Endothelial cell of umbilical vein (primary cell): ENCODE results near the gene KLF3. TPM values are rescaled to one million over a fixed set of nuclear protein-coding genes. Genes with fewer than 3 reads are reported as not detected.

Experiments used
- BruUV-seq: library from RNA; stranded (reverse); fragments of 400-500 nt; replicated peaks from 2 replicates; lab custom pipeline; 2021; lab: Mats Ljungman, UMichigan
- CTCF ChIA-PET: fragments of 300-600, 350-600 bp; sonication (Branson Sonifier 250); formaldehyde crosslinking; loops from one replicate; lab custom pipeline; 2021; ENCODE audit warnings: antibody characterized with exemption, inconsistent platforms; lab: Charles Lee
- POLR2A ChIA-PET: fragments of 300-600, 350-600 bp; sonication (Branson Sonifier 250); formaldehyde crosslinking; loops from one replicate; lab custom pipeline; 2021; ENCODE audit warnings: antibody characterized with exemption, inconsistent platforms; lab: Charles Lee
- DNase-seq: peaks from one replicate; pipeline ENCODE4 v3.0.0-alpha.2; 2011; ENCODE audit warnings: low read depth, low spot score
- FAIRE-seq: peaks from 2 replicates; lab custom pipeline; 2011; peaks lifted over from hg19 to GRCh38; lab: Jason Lieb, UNC
- H2AFZ ChIP-seq: 2 replicates; pipeline ENCODE4 v1.6.0; 2012; ENCODE audit warnings: low read depth, low read length, control low read depth, inconsistent platforms
- H3K27ac ChIP-seq: 2 replicates; pipeline ENCODE4 v1.5.1; 2011; ENCODE audit warnings: low read depth, mild to moderate bottlenecking, control low read depth, low read length, moderate library complexity; ENCODE audit not compliant: insufficient read depth
- H3K27me3 ChIP-seq, 2 experiments: 2 replicates each; pipeline versions ENCODE4 v1.6.0 to v1.6.1; 2011; ENCODE audit warnings: low read length in 2 of 2, mixed read lengths in 1 of 2; ENCODE audit not compliant: control insufficient read depth in 2 of 2, insufficient read depth in 2 of 2
- H3K36me3 ChIP-seq, 2 experiments: 2 replicates in 1 of 2; 3 replicates in 1 of 2; pipeline ENCODE4 v1.5.1; 2011; ENCODE audit warnings: low read length in 2 of 2, mild to moderate bottlenecking in 1 of 2, moderate library complexity in 1 of 2; ENCODE audit not compliant: control insufficient read depth in 2 of 2, insufficient read depth in 2 of 2; ENCODE audit errors: extremely low read depth in 1 of 2
- H3K4me1 ChIP-seq: 3 replicates; pipeline ENCODE4 v1.5.1; 2011; ENCODE audit warnings: mild to moderate bottlenecking, low read length; ENCODE audit not compliant: control insufficient read depth, insufficient read depth; ENCODE audit errors: extremely low read depth
- H3K4me2 ChIP-seq: 2 replicates; pipeline ENCODE4 v1.6.1; 2011; ENCODE audit warnings: low read length, control low read depth, mixed read lengths; ENCODE audit not compliant: insufficient read depth
- H3K4me3 ChIP-seq, 3 experiments: fragments of 200-600 bp in 1 of 3; sonication (generic), shearing (Covaris generic) in 1 of 3; replicated peaks in 1 of 3; 2 replicates each; pipeline ENCODE4 v1.5.1; 2011 to 2016; ENCODE audit warnings: control low read depth in 3 of 3, low read length in 3 of 3, mild to moderate bottlenecking in 2 of 3, inconsistent platforms in 1 of 3, low read depth in 1 of 3, moderate library complexity in 1 of 3; ENCODE audit not compliant: insufficient read depth in 1 of 3
- H3K79me2 ChIP-seq: 2 replicates; pipeline ENCODE4 v1.6.0; 2012; ENCODE audit warnings: low read length, inconsistent platforms; ENCODE audit not compliant: control insufficient read depth, insufficient read depth
- H3K9ac ChIP-seq: replicated peaks from 2 replicates; pipeline ENCODE3; 2011; ENCODE audit warnings: low read length, control low read depth; ENCODE audit not compliant: insufficient read depth; ENCODE audit errors: extremely low read depth
- H3K9me1 ChIP-seq: replicated peaks from 3 replicates; pipeline ENCODE4 v1.6.0; 2011; ENCODE audit warnings: mild to moderate bottlenecking, low read length; ENCODE audit not compliant: control insufficient read depth, insufficient read depth; ENCODE audit errors: extremely low read depth
- H3K9me3 ChIP-seq: replicated peaks from 2 replicates; pipeline ENCODE4 v1.5.1; 2012; ENCODE audit warnings: low read length, inconsistent platforms; ENCODE audit not compliant: control insufficient read depth, insufficient read depth
- H4K20me1 ChIP-seq: replicated peaks from 2 replicates; pipeline ENCODE3; 2011; ENCODE audit warnings: mild to moderate bottlenecking, low read length; ENCODE audit not compliant: control insufficient read depth, insufficient read depth; ENCODE audit errors: extremely low read depth
- EZH2 ChIP-seq: IDR thresholded peaks from 2 replicates; pipeline ENCODE4 v1.6.1; 2012; ENCODE audit warnings: borderline replicate concordance, low read depth, mild to moderate bottlenecking, moderate library complexity, low read length, inconsistent platforms; ENCODE audit not compliant: severe bottlenecking
- FOS ChIP-seq: IDR thresholded peaks from 2 replicates; pipeline ENCODE4 v1.6.1; 2011; ENCODE audit warnings: mild to moderate bottlenecking, low read length, moderate library complexity, borderline replicate concordance; ENCODE audit not compliant: insufficient read depth
- GATA2 ChIP-seq: IDR thresholded peaks from 2 replicates; pipeline ENCODE4 v1.7.0; 2011; ENCODE audit warnings: low read depth, mild to moderate bottlenecking, moderate library complexity, mixed read lengths, low read length; ENCODE audit not compliant: insufficient read length, insufficient read depth
- JUN ChIP-seq: IDR thresholded peaks from 2 replicates; pipeline ENCODE4 v1.6.1; 2011; ENCODE audit warnings: borderline replicate concordance, low read depth; ENCODE audit not compliant: insufficient read length, insufficient read depth
- MYC ChIP-seq: IDR thresholded peaks from one replicate; pipeline ENCODE4 v1.6.1; 2011; ENCODE audit warnings: mild to moderate bottlenecking, low read depth, low read length
- POLR2A ChIP-seq: IDR thresholded peaks from 2 replicates; pipeline ENCODE4 v1.6.1; 2012; ENCODE audit warnings: low read depth, mild to moderate bottlenecking, control low read depth, low read length
- POLR2AphosphoS5 ChIP-seq: IDR thresholded peaks from 2 replicates; pipeline ENCODE4 v1.6.1; 2012; ENCODE audit warnings: low read depth, mild to moderate bottlenecking, control low read depth, low read length, moderate library complexity; ENCODE audit not compliant: insufficient read depth
- dilution Hi-C: fragments of 300-500 bp; cut with MboI; formaldehyde crosslinking; loops from one replicate; pipeline ENCODE4 v1.15.0; 2019; ENCODE audit warnings: low sequenced_read_pairs; ENCODE audit not compliant: extremely low pct_ligation_motif_present
- intact Hi-C: fragments of 100-400 bp; cut with micrococcal nuclease; formaldehyde crosslinking; loops from one replicate; pipeline ENCODE4 v1.10.0; 2022
- polyA plus RNA-seq, 4 experiments: library from polyadenylated mRNA; depleted of rRNA in 3 of 4; stranded (reverse) in 3 of 4; unstranded in 1 of 4; fragments of >200 nt; gene quantifications; 2 replicates each; pipeline versions ENCODE4 v1.2.1 to v1.2.3, GENCODE V29; 2011 to 2012; ENCODE audit warnings: missing spikeins in 1 of 4
- total RNA-seq: library from RNA; stranded (reverse); gene quantifications from 2 replicates; pipeline ENCODE4 v1.2.3, GENCODE V29; 2021
- TF ChIP-seq, protein P1 (sequence below): IDR thresholded peaks from 2 replicates; pipeline ENCODE4 v1.6.1; 2011; ENCODE audit not compliant: insufficient read depth, insufficient read length
- TF ChIP-seq, protein P2 (sequence below), 2 donors: IDR thresholded peaks; 1 replicate in 1 of 2; 2 replicates in 1 of 2; pipeline ENCODE4 v1.5.1; 2011; ENCODE audit warnings: low read length in 2 of 2, mild to moderate bottlenecking in 2 of 2, moderate library complexity in 2 of 2, control low read depth in 1 of 2, inconsistent platforms in 1 of 2, low read depth in 1 of 2; ENCODE audit not compliant: insufficient read depth in 1 of 2; ENCODE audit errors: extremely low read depth in 1 of 2

The KLF3 gene
- total and polyA plus RNA-seq, 2 donors (not counting 3 experiments of a cell fraction or from before 2014, with no cell fraction given), result 27.7 to 50.5 TPM

DNA sequence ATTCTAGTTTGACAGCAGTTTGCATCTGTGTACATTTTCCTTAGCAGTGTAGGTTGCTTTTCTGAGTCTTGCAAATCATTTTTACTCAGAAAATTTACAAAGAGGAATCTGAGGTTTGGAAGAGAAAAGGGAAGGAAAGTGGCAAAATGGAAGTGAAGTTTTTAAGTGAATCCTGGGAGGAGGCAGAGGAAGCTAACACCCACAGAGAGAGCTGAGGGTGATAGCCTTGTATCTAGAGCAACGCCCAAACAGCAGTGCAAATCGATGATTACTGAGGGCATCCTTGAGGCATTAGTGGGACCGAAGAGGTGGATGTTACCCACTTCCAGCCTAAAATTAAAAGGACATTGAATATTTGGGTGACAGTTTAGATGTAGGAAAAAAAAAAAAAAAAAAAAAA lies 31.8 kb downstream of the KLF3 start:
- H3K36me3 ChIP-seq, result peaks cover 29 to 37% of the 10 kb centered on the region in 2 experiments
- no peak for DNase-seq
- H3K4me1 ChIP-seq, result peaks cover 23% of the 10 kb centered on the region
- BruUV-seq, result no TSS peak
- no peaks in the 10 kb centered on the region for H4K20me1 ChIP-seq
- no peaks in the 10 kb centered on the region for H3K9me3 ChIP-seq
- TF ChIP-seq, protein P1, sequence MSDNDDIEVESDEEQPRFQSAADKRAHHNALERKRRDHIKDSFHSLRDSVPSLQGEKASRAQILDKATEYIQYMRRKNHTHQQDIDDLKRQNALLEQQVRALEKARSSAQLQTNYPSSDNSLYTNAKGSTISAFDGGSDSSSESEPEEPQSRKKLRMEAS, result no peak
- no peak for TF ChIP-seq GATA2
- no peak for TF ChIP-seq POLR2AphosphoS5
- TF ChIP-seq, protein P2, sequence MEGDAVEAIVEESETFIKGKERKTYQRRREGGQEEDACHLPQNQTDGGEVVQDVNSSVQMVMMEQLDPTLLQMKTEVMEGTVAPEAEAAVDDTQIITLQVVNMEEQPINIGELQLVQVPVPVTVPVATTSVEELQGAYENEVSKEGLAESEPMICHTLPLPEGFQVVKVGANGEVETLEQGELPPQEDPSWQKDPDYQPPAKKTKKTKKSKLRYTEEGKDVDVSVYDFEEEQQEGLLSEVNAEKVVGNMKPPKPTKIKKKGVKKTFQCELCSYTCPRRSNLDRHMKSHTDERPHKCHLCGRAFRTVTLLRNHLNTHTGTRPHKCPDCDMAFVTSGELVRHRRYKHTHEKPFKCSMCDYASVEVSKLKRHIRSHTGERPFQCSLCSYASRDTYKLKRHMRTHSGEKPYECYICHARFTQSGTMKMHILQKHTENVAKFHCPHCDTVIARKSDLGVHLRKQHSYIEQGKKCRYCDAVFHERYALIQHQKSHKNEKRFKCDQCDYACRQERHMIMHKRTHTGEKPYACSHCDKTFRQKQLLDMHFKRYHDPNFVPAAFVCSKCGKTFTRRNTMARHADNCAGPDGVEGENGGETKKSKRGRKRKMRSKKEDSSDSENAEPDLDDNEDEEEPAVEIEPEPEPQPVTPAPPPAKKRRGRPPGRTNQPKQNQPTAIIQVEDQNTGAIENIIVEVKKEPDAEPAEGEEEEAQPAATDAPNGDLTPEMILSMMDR (IDR thresholded peaks at IDR 0.05; ENCODE audit: extremely low read depth in 1 of 2, insufficient read depth in 1 of 2, low read depth in 1 of 2, low read length in 2 of 2), result no peak
- TF ChIP-seq POLR2A, result no peak
- TF ChIP-seq EZH2, result no peak
- TF ChIP-seq MYC, result no peak
- TF ChIP-seq FOS, result no peak
- no peak for TF ChIP-seq JUN
- H2AFZ ChIP-seq, result no peak overlapping the region
- dilution Hi-C loops, result no loop called here
- H3K4me3 ChIP-seq, result no peak overlapping the region
- no peaks in the 10 kb centered on the region for H3K27me3 ChIP-seq
- ChIA-PET POLR2A (no interaction called here), CTCF (interaction anchor here (1.2 kb wide), 1 partner anchor 516 kb away, joined by 3 read pairs; no protein-coding TSS in a partner anchor)
- FAIRE-seq, result no peak
- no peak overlapping the region for H3K4me2 ChIP-seq
- H3K79me2 ChIP-seq, result no peaks in the 10 kb centered on the region
- no peak overlapping the region for H3K9ac ChIP-seq
- no peak overlapping the region for H3K27ac ChIP-seq
- intact Hi-C loops, result no loop called here
- H3K9me1 ChIP-seq, result no peaks in the 10 kb centered on the region
